Naive B cell (primary cell): ENCODE measurements around the gene KLK6. TPM values are rescaled to one million over a fixed set of nuclear protein-coding genes. Genes with fewer than 3 reads are reported as not detected.
"Not testable (repeated sequence)": the region's sequence is repeated elsewhere in the genome, so short reads cannot be mapped to it uniquely, and the experiment has no call there.

ENCODE experiments used
- ATAC-seq, 2 donors: fragments of 150-1000 bp; cut with Tn5 transposase; 2 replicates each; pipeline ENCODE4 v1.10.0; 2021; ENCODE audit warnings: low read depth in 2 of 2, mild to moderate bottlenecking in 2 of 2, moderate library complexity in 2 of 2
- DNase-seq: peaks from one replicate; pipeline ENCODE4 v3.0.0; 2022
- H3K27ac Mint-ChIP-seq, 6 donors: one replicate each; pipeline ENCODE4 v1.8.0; 2020 to 2022; ENCODE audit warnings: mild to moderate bottlenecking in 6 of 6, mixed read lengths in 6 of 6, moderate library complexity in 5 of 6, inconsistent platforms in 2 of 6
- H3K27me3 Mint-ChIP-seq, 3 donors: one replicate each; pipeline ENCODE4 v1.8.0; 2021 to 2022; ENCODE audit warnings: mixed read lengths in 3 of 3, mild to moderate bottlenecking in 1 of 3
- H3K36me3 Mint-ChIP-seq, 2 donors: one replicate each; pipeline ENCODE4 v1.8.0; 2020 to 2022; ENCODE audit warnings: mixed read lengths in 2 of 2, inconsistent platforms in 1 of 2, mild to moderate bottlenecking in 1 of 2
- H3K4me1 Mint-ChIP-seq, 3 donors: one replicate each; pipeline ENCODE4 v1.8.0; 2020 to 2022; ENCODE audit warnings: mixed read lengths in 3 of 3, inconsistent platforms in 1 of 3, mild to moderate bottlenecking in 1 of 3, moderate library complexity in 1 of 3
- H3K4me3 Mint-ChIP-seq, 8 donors: one replicate each; pipeline ENCODE4 v1.8.0; 2020 to 2022; ENCODE audit warnings: mild to moderate bottlenecking in 8 of 8, mixed read lengths in 8 of 8, moderate library complexity in 8 of 8, inconsistent platforms in 2 of 8
- H3K9me3 Mint-ChIP-seq, 7 donors: one replicate each; pipeline ENCODE4 v1.8.0; 2020 to 2022; ENCODE audit warnings: mixed read lengths in 7 of 7, mild to moderate bottlenecking in 5 of 7, inconsistent platforms in 2 of 7, moderate library complexity in 1 of 7
- polyA plus RNA-seq, 6 donors: library from polyadenylated mRNA; unstranded; fragments of 300-500 nt; fragmentation: Illumina TruSeq; gene quantifications; one replicate each; pipeline ENCODE4 v1.2.3, GENCODE V29; 2021; ENCODE audit warnings: low read depth in 6 of 6

Gene KLK6
- polyA plus RNA-seq, 6 donors from 2014 or later: not detected

GRCh38 chr19:50981587-50982146 lies 12.3 kb upstream of the KLK6 start:
- Mint-ChIP-seq H3K36me3 (no peaks in the 10 kb centered on the region), H3K9me3 (peaks cover 0 to 8% (median 0%) of the 10 kb centered on the region in 7 donors), H3K4me3 (no peak overlapping the region), H3K4me1 (peaks cover 0 to 13% (median 0%) of the 10 kb centered on the region in 3 donors), H3K27me3 (peaks cover 31 to 76% (median 66%) of the 10 kb centered on the region in 3 donors), H3K27ac (no peak overlapping the region)
- ATAC-seq (no peak), DNase-seq (no peak)

GRCh38 chr19:50980208-50980607 lies 10.8 kb upstream of the KLK6 start:
- Mint-ChIP-seq H3K27me3 (peaks cover 34 to 81% (median 69%) of the 10 kb centered on the region in 3 donors), H3K4me1 (peaks cover 0 to 13% (median 0%) of the 10 kb centered on the region in 3 donors)

GRCh38 chr19:50979758-50980157 lies 10.4 kb upstream of the KLK6 start:
- Mint-ChIP-seq H3K9me3 (no peaks in the 10 kb centered on the region), H3K36me3 (no peaks in the 10 kb centered on the region), H3K4me3 (no peak overlapping the region), H3K27me3 (peaks cover 32 to 77% (median 65%) of the 10 kb centered on the region in 3 donors), H3K27ac (no peak overlapping the region), H3K4me1 (peaks cover 0 to 13% (median 0%) of the 10 kb centered on the region in 3 donors)
- no peak for ATAC-seq
- no peak for DNase-seq

More at GRCh38 chr19:50980208-50980607, 10.8 kb upstream of the KLK6 start:
- peaks cover 0 to 4% (median 0%) of the 10 kb centered on the region in 7 donors for H3K9me3 Mint-ChIP-seq
- no peak overlapping the region for H3K27ac Mint-ChIP-seq
- no peaks in the 10 kb centered on the region for H3K36me3 Mint-ChIP-seq
- H3K4me3 Mint-ChIP-seq: no peak overlapping the region
- DNase-seq (no peak), ATAC-seq (no peak)

- H3K27me3 Mint-ChIP-seq: peaks cover 38 to 68% (median 64%) of the 10 kb centered on the region in 3 donors
- H3K9me3 Mint-ChIP-seq: no peaks in the 10 kb centered on the region
- no peaks in the 10 kb centered on the region for H3K36me3 Mint-ChIP-seq
- peaks cover 0 to 13% (median 0%) of the 10 kb centered on the region in 3 donors for H3K4me1 Mint-ChIP-seq
- DNase-seq (no peak), ATAC-seq (no peak)
- no peak overlapping the region for H3K27ac Mint-ChIP-seq
- H3K4me3 Mint-ChIP-seq: no peak overlapping the region
These were observed 9.5 kb upstream of the KLK6 start for GRCh38 chr19:50978772-50979390.

- no peak overlapping the region for H3K27ac Mint-ChIP-seq
These were observed 8.2 kb upstream of the KLK6 start for GRCh38 chr19:50977626-50978025.

GRCh38 chr19:50975766-50976165 lies 6.4 kb upstream of the KLK6 start:
- H3K36me3 Mint-ChIP-seq: no peaks in the 10 kb centered on the region
- no peak for DNase-seq
- peaks cover 0 to 6% (median 0%) of the 10 kb centered on the region in 3 donors for H3K4me1 Mint-ChIP-seq
- H3K9me3 Mint-ChIP-seq: peaks cover 0 to 5% (median 0%) of the 10 kb centered on the region in 7 donors
- H3K27me3 Mint-ChIP-seq: peaks cover 34 to 69% (median 67%) of the 10 kb centered on the region in 3 donors
- peak overlapping the region in 1 of 6 donors; percentile 72 for H3K27ac Mint-ChIP-seq
- ATAC-seq: no peak
- peak overlapping the region in 1 of 8 donors; percentile 66 for H3K4me3 Mint-ChIP-seq

More at GRCh38 chr19:50977626-50978025, 8.2 kb upstream of the KLK6 start:
- ATAC-seq (no peak), DNase-seq (no peak)
- no peak overlapping the region for H3K4me3 Mint-ChIP-seq
- peaks cover 0 to 5% (median 0%) of the 10 kb centered on the region in 7 donors for H3K9me3 Mint-ChIP-seq
- no peaks in the 10 kb centered on the region for H3K36me3 Mint-ChIP-seq
- peaks cover 38 to 70% (median 67%) of the 10 kb centered on the region in 3 donors for H3K27me3 Mint-ChIP-seq
- H3K4me1 Mint-ChIP-seq: peaks cover 0 to 13% (median 0%) of the 10 kb centered on the region in 3 donors

GRCh38 chr19:50974702-50975556 lies 5.5 kb upstream of the KLK6 start:
- no peak overlapping the region for H3K4me3 Mint-ChIP-seq
- H3K4me1 Mint-ChIP-seq: peaks cover 0 to 7% (median 0%) of the 10 kb centered on the region in 3 donors
- no peak overlapping the region for H3K27ac Mint-ChIP-seq
- no peaks in the 10 kb centered on the region for H3K36me3 Mint-ChIP-seq
- ATAC-seq (no peak), DNase-seq (no peak)
- H3K9me3 Mint-ChIP-seq: peaks cover 0 to 5% (median 0%) of the 10 kb centered on the region in 7 donors
- peaks cover 39 to 69% (median 67%) of the 10 kb centered on the region in 3 donors for H3K27me3 Mint-ChIP-seq

GRCh38 chr19:50972795-50973376 lies 3.5 kb upstream of the KLK6 start:
- Mint-ChIP-seq H3K27me3 (peaks cover 34 to 61% (median 60%) of the 10 kb centered on the region in 3 donors), H3K27ac (no peak overlapping the region), H3K4me1 (peaks cover 0 to 4% (median 0%) of the 10 kb centered on the region in 3 donors), H3K36me3 (peaks cover 0 to 6% of the 10 kb centered on the region in 2 donors), H3K9me3 (peaks cover 0 to 5% (median 0%) of the 10 kb centered on the region in 7 donors), H3K4me3 (no peak overlapping the region)
- no peak for ATAC-seq
- DNase-seq: no peak

GRCh38 chr19:50969810-50970209 lies 419 bp upstream of the KLK6 start:
- not testable (repeated sequence) for H3K4me3 Mint-ChIP-seq, H3K9me3 Mint-ChIP-seq, ATAC-seq, H3K27ac Mint-ChIP-seq, DNase-seq, H3K4me1 Mint-ChIP-seq
- Mint-ChIP-seq H3K36me3 (peaks cover 0 to 13% of the 10 kb centered on the region in 2 donors), H3K27me3 (peaks cover 25 to 57% (median 55%) of the 10 kb centered on the region in 3 donors)

- H3K4me3 Mint-ChIP-seq: no peak overlapping the region
- ATAC-seq (no peak), DNase-seq (no peak)
- peaks cover 0 to 4% (median 0%) of the 10 kb centered on the region in 3 donors for H3K4me1 Mint-ChIP-seq
- peaks cover 0 to 17% of the 10 kb centered on the region in 2 donors for H3K36me3 Mint-ChIP-seq
- H3K27ac Mint-ChIP-seq: no peak overlapping the region
- peaks cover 2 to 11% (median 7%) of the 10 kb centered on the region in 7 donors for H3K9me3 Mint-ChIP-seq
- H3K27me3 Mint-ChIP-seq: peaks cover 21 to 61% (median 61%) of the 10 kb centered on the region in 3 donors
These were observed 527 bp downstream of the KLK6 start for GRCh38 chr19:50968716-50969412.

- H3K4me3 Mint-ChIP-seq: no peak overlapping the region
- peaks cover 0 to 4% (median 0%) of the 10 kb centered on the region in 3 donors for H3K4me1 Mint-ChIP-seq
- no peak for DNase-seq
- no peak for ATAC-seq
- peaks cover 0 to 22% of the 10 kb centered on the region in 2 donors for H3K36me3 Mint-ChIP-seq
- H3K9me3 Mint-ChIP-seq: peaks cover 2 to 14% (median 9%) of the 10 kb centered on the region in 7 donors
- H3K27me3 Mint-ChIP-seq: peaks cover 25 to 66% (median 65%) of the 10 kb centered on the region in 3 donors
- H3K27ac Mint-ChIP-seq: no peak overlapping the region
These were observed 1.3 kb downstream of the KLK6 start for GRCh38 chr19:50967929-50968715.

- H3K4me3 Mint-ChIP-seq: no peak overlapping the region
- ATAC-seq (no peak), DNase-seq (no peak)
- H3K9me3 Mint-ChIP-seq: peaks cover 12 to 34% (median 24%) of the 10 kb centered on the region in 7 donors
- H3K36me3 Mint-ChIP-seq: peaks cover 0 to 49% of the 10 kb centered on the region in 2 donors
- H3K27me3 Mint-ChIP-seq: peaks cover 22 to 59% (median 44%) of the 10 kb centered on the region in 3 donors
- peaks cover 0 to 4% (median 0%) of the 10 kb centered on the region in 3 donors for H3K4me1 Mint-ChIP-seq
- H3K27ac Mint-ChIP-seq: no peak overlapping the region
These were observed 5.1 kb downstream of the KLK6 start for GRCh38 chr19:50964266-50964665.
